Activated B cell treated with CpG ODN at 0.5 μM for 24 hours (primary cell): ENCODE measurements around the gene ARHGEF4. TPM values are rescaled to one million over a fixed set of nuclear protein-coding genes. Genes with fewer than 3 reads are reported as not detected.
"Not testable (repeated sequence)": the region's sequence is repeated elsewhere in the genome, so short reads cannot be mapped to it uniquely, and the experiment has no call there.

Experiments
- ATAC-seq: fragments of 200-7000 bp; cut with Tn5 transposase; one replicate; pipeline ENCODE4 v1.10.0; 2021; ENCODE audit warnings: low read depth, mild to moderate bottlenecking, moderate library complexity
- CTCF ChIA-PET: fragments of 350-600 bp; sonication (Branson Sonifier 250); formaldehyde crosslinking; loops from one replicate; lab custom pipeline; 2021; ENCODE audit warnings: antibody characterized with exemption; lab: Charles Lee
- POLR2A ChIA-PET: fragments of 350-600 bp; sonication (Branson Sonifier 250); formaldehyde crosslinking; loops from one replicate; lab custom pipeline; 2021; ENCODE audit warnings: antibody characterized with exemption; lab: Charles Lee
- DNase-seq: peaks from one replicate; pipeline ENCODE4 v3.0.0; 2022
- H3K27ac Mint-ChIP-seq: one replicate; pipeline ENCODE4 v1.8.0; 2020; ENCODE audit warnings: mixed read lengths
- H3K27me3 Mint-ChIP-seq: one replicate; pipeline ENCODE4 v1.8.0; 2021; ENCODE audit warnings: mixed read lengths
- H3K36me3 Mint-ChIP-seq: one replicate; pipeline ENCODE4 v1.8.0; 2021; ENCODE audit warnings: low read depth, mixed read lengths
- H3K4me1 Mint-ChIP-seq: one replicate; pipeline ENCODE4 v1.8.0; 2021; ENCODE audit warnings: mixed read lengths
- H3K4me3 Mint-ChIP-seq: one replicate; pipeline ENCODE4 v1.8.0; 2020; ENCODE audit warnings: mild to moderate bottlenecking, mixed read lengths
- H3K9me3 Mint-ChIP-seq: one replicate; pipeline ENCODE4 v1.8.0; 2020; ENCODE audit warnings: mixed read lengths
- intact Hi-C: fragments of 100-400 bp; cut with micrococcal nuclease; formaldehyde crosslinking; loops from one replicate; pipeline ENCODE4 v1.15.1; 2024
- total RNA-seq: library from RNA; stranded (reverse); gene quantifications from 2 replicates; pipeline ENCODE4 v1.2.3, GENCODE V29; 2022
- TF ChIP-seq, protein P1 (sequence below): fragments of 200-600 bp; IDR thresholded peaks from one replicate; pipeline ENCODE4 v1.8.0; 2022; ENCODE audit warnings: antibody characterized with exemption, mild to moderate bottlenecking

ARHGEF4 gene
- total RNA-seq, 1 donor from 2014 or later = 0.29 TPM

GRCh38 chr2:130985831-130986649 is 149.3 kb downstream of the ARHGEF4 start:
- ATAC-seq = no peak
- ChIA-PET CTCF (no interaction called here), POLR2A (no interaction called here)
- intact Hi-C loops = no loop called here
- Mint-ChIP-seq H3K27me3 (no peaks in the 10 kb centered on the region), H3K4me1 (peaks cover 13% of the 10 kb centered on the region), H3K4me3 (no peak overlapping the region), H3K27ac (no peak overlapping the region), H3K36me3 (no peaks in the 10 kb centered on the region), H3K9me3 (no peaks in the 10 kb centered on the region)
- DNase-seq = no peak
- TF ChIP-seq, protein P1, sequence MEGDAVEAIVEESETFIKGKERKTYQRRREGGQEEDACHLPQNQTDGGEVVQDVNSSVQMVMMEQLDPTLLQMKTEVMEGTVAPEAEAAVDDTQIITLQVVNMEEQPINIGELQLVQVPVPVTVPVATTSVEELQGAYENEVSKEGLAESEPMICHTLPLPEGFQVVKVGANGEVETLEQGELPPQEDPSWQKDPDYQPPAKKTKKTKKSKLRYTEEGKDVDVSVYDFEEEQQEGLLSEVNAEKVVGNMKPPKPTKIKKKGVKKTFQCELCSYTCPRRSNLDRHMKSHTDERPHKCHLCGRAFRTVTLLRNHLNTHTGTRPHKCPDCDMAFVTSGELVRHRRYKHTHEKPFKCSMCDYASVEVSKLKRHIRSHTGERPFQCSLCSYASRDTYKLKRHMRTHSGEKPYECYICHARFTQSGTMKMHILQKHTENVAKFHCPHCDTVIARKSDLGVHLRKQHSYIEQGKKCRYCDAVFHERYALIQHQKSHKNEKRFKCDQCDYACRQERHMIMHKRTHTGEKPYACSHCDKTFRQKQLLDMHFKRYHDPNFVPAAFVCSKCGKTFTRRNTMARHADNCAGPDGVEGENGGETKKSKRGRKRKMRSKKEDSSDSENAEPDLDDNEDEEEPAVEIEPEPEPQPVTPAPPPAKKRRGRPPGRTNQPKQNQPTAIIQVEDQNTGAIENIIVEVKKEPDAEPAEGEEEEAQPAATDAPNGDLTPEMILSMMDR = no peak

GRCh38 chr2:130986890-130987493 is 150.3 kb downstream of the ARHGEF4 start:
- H3K9me3 Mint-ChIP-seq = no peaks in the 10 kb centered on the region
- no peaks in the 10 kb centered on the region for H3K36me3 Mint-ChIP-seq
- H3K27ac Mint-ChIP-seq = no peak overlapping the region
- H3K27me3 Mint-ChIP-seq = no peaks in the 10 kb centered on the region
- TF ChIP-seq, protein P1 = no peak
- intact Hi-C loops = no loop called here
- CTCF ChIA-PET = no interaction called here
- DNase-seq (no peak), ATAC-seq (no peak)
- no peak overlapping the region for H3K4me3 Mint-ChIP-seq
- H3K4me1 Mint-ChIP-seq = peaks cover 13% of the 10 kb centered on the region
- POLR2A ChIA-PET = no interaction called here

- ChIA-PET CTCF (no interaction called here), POLR2A (no interaction called here)
- H3K9me3 Mint-ChIP-seq = no peaks in the 10 kb centered on the region
- peaks cover 13% of the 10 kb centered on the region for H3K4me1 Mint-ChIP-seq
- no peak overlapping the region for H3K4me3 Mint-ChIP-seq
- no peak for ATAC-seq
- no peak for DNase-seq
- H3K27me3 Mint-ChIP-seq = no peaks in the 10 kb centered on the region
- no peaks in the 10 kb centered on the region for H3K36me3 Mint-ChIP-seq
- H3K27ac Mint-ChIP-seq = no peak overlapping the region
- intact Hi-C loops = no loop called here
- TF ChIP-seq, protein P1 = no peak
Observed at GRCh38 chr2:130987519-130988425, 151.1 kb downstream of the ARHGEF4 start.

GRCh38 chr2:130991446-130991845 is 154.7 kb downstream of the ARHGEF4 start:
- CTCF ChIA-PET = not testable (repeated sequence)

DNA sequence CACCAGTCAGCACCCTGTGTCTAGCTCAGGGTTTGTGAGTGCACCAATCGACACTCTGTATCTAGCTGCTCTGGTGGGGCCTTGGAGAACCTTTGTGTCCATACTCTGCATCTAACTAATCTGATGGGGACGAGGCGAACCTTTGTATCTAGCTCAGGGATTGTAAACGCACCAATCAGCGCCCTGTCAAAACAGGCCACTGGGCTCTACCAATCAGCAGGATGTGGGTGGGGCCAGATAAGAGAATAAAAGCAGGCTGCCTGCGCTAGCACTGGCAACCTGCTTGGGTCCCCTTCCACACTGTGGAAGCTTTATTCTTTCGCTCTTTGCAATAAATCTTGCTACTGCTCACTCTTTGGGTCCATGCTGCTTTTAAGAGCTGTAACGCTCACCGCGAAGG is 155.3 kb downstream of the ARHGEF4 start:
- H3K9me3 Mint-ChIP-seq, H3K4me1 Mint-ChIP-seq, intact Hi-C loops, H3K27me3 Mint-ChIP-seq, DNase-seq, H3K27ac Mint-ChIP-seq, CTCF ChIA-PET, ATAC-seq, H3K4me3 Mint-ChIP-seq, H3K36me3 Mint-ChIP-seq, POLR2A ChIA-PET: not testable (repeated sequence)

More at GRCh38 chr2:130991446-130991845, 154.7 kb downstream of the ARHGEF4 start:
- H3K36me3 Mint-ChIP-seq, H3K27me3 Mint-ChIP-seq, H3K4me1 Mint-ChIP-seq, H3K4me3 Mint-ChIP-seq, ATAC-seq, H3K27ac Mint-ChIP-seq, DNase-seq, intact Hi-C loops, POLR2A ChIA-PET, H3K9me3 Mint-ChIP-seq: not testable (repeated sequence)
